DMS114 treated with DMSO at 0.1 percent for 48 hours (cell line): ENCODE data around the gene CCDC102B.
"Not testable (repeated sequence)": the region's sequence is repeated elsewhere in the genome, so short reads cannot be mapped to it uniquely, and the experiment has no call there.

Experiments used
- DNase-seq: peaks from one replicate; lab custom pipeline; 2025; ENCODE audit not compliant: unreplicated experiment; lab: John Stamatoyannopoulos, UW

The CCDC102B gene

GRCh38 chr18:68826121-68826520 lies 28.2 kb downstream of the CCDC102B start:
- DNase-seq = no peak

GRCh38 chr18:68830256-68831045 lies 32.6 kb downstream of the CCDC102B start:
- DNase-seq = no peak

GRCh38 chr18:68833756-68834155 lies 35.9 kb downstream of the CCDC102B start:
- no peak for DNase-seq

- DNase-seq = no peak
These were observed 40.0 kb downstream of the CCDC102B start for GRCh38 chr18:68837665-68838451.

GRCh38 chr18:68839701-68840100 lies 41.8 kb downstream of the CCDC102B start:
- no peak for DNase-seq

GRCh38 chr18:68840554-68841263 lies 42.8 kb downstream of the CCDC102B start:
- DNase-seq = no peak

GRCh38 chr18:68841301-68841700 lies 43.4 kb downstream of the CCDC102B start:
- DNase-seq = no peak

GRCh38 chr18:68842951-68843350 lies 45.1 kb downstream of the CCDC102B start:
- DNase-seq = no peak

GRCh38 chr18:68843473-68844089 lies 45.7 kb downstream of the CCDC102B start:
- DNase-seq = no peak

GRCh38 chr18:68847219-68847837 lies 49.4 kb downstream of the CCDC102B start:
- peak; percentile 11 for DNase-seq

- no peak for DNase-seq
These were observed 50.4 kb downstream of the CCDC102B start for GRCh38 chr18:68848242-68848641.

GRCh38 chr18:68854786-68855391 lies 57.0 kb downstream of the CCDC102B start:
- no peak for DNase-seq

- no peak for DNase-seq
These were observed 57.6 kb downstream of the CCDC102B start for GRCh38 chr18:68855491-68855890.

GRCh38 chr18:68861365-68861764 lies 63.5 kb downstream of the CCDC102B start:
- no peak for DNase-seq

GRCh38 chr18:68865021-68865420 lies 67.1 kb downstream of the CCDC102B start:
- DNase-seq = no peak

- DNase-seq = no peak
These were observed 67.6 kb downstream of the CCDC102B start for GRCh38 chr18:68865503-68865902.

- no peak for DNase-seq
These were observed 75.1 kb downstream of the CCDC102B start for GRCh38 chr18:68873003-68873402.

- DNase-seq = no peak
These were observed 76.5 kb downstream of the CCDC102B start for GRCh38 chr18:68874361-68874760.

GRCh38 chr18:68879947-68880346 lies 82.1 kb downstream of the CCDC102B start:
- not testable (repeated sequence) for DNase-seq

- DNase-seq = no peak
These were observed 89.5 kb downstream of the CCDC102B start for GRCh38 chr18:68887410-68887809.
